K562 (cell line): Measurements from ENCODE around the gene AK2. TPM values are rescaled to one million over a fixed set of nuclear protein-coding genes. Genes with fewer than 3 reads are reported as not detected.
A peak's percentile ranks its signal among the peaks of the same experiment; 100 is the strongest.

Experiments used
- ARID3A ChIP-seq: IDR thresholded peaks from 2 replicates; pipeline ENCODE4 v1.6.1; 2012; ENCODE audit warnings: low read depth, low read length, improper control_type of control experiment, borderline replicate concordance
- CAMTA2 ChIP-seq: fragments of 250-450 bp; sonication (Bioruptor Pico); conservative IDR thresholded peaks from 2 replicates; pipeline ENCODE4 v1.5.1; 2022
- GMEB1 ChIP-seq: fragments of 250-450 bp; sonication (Bioruptor Pico); IDR thresholded peaks from 2 replicates; pipeline ENCODE4 v1.4.0; 2020; ENCODE audit warnings: mild to moderate bottlenecking
- HBP1 ChIP-seq: fragments of 450-650 bp; formaldehyde crosslinking; IDR thresholded peaks from 2 replicates; pipeline ENCODE4 v1.4.0; 2022; ENCODE audit warnings: missing genetic modification characterization
- JUN ChIP-seq, 2 experiments: sonication (generic) in 1 of 2; formaldehyde crosslinking in 1 of 2; IDR thresholded peaks; 2 replicates each; pipeline versions ENCODE4 v1.6.1 to v1.8.0; 2012 to 2022; ENCODE audit warnings: borderline replicate concordance in 2 of 2, mild to moderate bottlenecking in 2 of 2, improper control_type of control experiment in 1 of 2, low read depth in 1 of 2, low read length in 1 of 2, missing genetic modification reagents in 1 of 2
- KDM1A ChIP-seq, 2 experiments: fragments of 450-650 bp; IDR thresholded peaks; 2 replicates each; pipeline ENCODE4 v1.6.1; 2016; ENCODE audit warnings: mild to moderate bottlenecking in 2 of 2
- KLF16 ChIP-seq: IDR thresholded peaks from 2 replicates; pipeline ENCODE4 v1.6.1; 2016; ENCODE audit warnings: antibody characterized with exemption
- PHF21A ChIP-seq: fragments of 450-650 bp; IDR thresholded peaks from 2 replicates; pipeline ENCODE4 v1.6.1; 2017; ENCODE audit warnings: low read depth, borderline replicate concordance
- SP1 ChIP-seq: sonication (generic); formaldehyde crosslinking; IDR thresholded peaks from 2 replicates; pipeline ENCODE4 v1.8.1; 2022; ENCODE audit warnings: mild to moderate bottlenecking, missing genetic modification reagents
- THRAP3 ChIP-seq: fragments of 450-650 bp; IDR thresholded peaks from 2 replicates; pipeline ENCODE4 v1.6.1; 2016; ENCODE audit warnings: mild to moderate bottlenecking, inconsistent platforms, borderline replicate concordance
- ZNF589 ChIP-seq: fragments of 200-800 bp; sonication (Bioruptor generic); IDR thresholded peaks from 2 replicates; pipeline ENCODE4 v1.6.1; 2016; ENCODE audit warnings: low read depth, missing genetic modification characterization, missing compliant biosample characterization
- polyA plus RNA-seq, 8 experiments: library from polyadenylated mRNA; depleted of rRNA in 4 of 8; stranded (reverse) in 5 of 8; unstranded in 3 of 8; fragments of >200 nt; fragmentation: Nextera tagmentation in 2 of 8; fragmentation: Illumina TruSeq in 1 of 8; extraction: Ambion mirVana in 2 of 8; extraction: Trizol in 1 of 8; gene quantifications; 2 replicates each; pipeline versions ENCODE4 v1.2.1 to v1.2.3, GENCODE V29; 2011 to 2014; ENCODE audit warnings: inconsistent platforms in 1 of 8, missing spikeins in 1 of 8
- total RNA-seq, 7 experiments: library from RNA; depleted of rRNA in 6 of 7; stranded (reverse); fragments of >200 nt in 6 of 7; fragmentation: Illumina TruSeq in 2 of 7; extraction: Trizol in 2 of 7; gene quantifications; 2 replicates each; pipeline versions ENCODE4 v1.2.1 to v1.2.3, GENCODE V29; 2011 to 2021; ENCODE audit warnings: low replicate concordance in 1 of 7
- TF ChIP-seq, protein P1 (sequence below): sonication (generic); formaldehyde crosslinking; IDR thresholded peaks from 2 replicates; pipeline ENCODE4 v1.8.1; 2023; ENCODE audit warnings: mild to moderate bottlenecking, missing genetic modification reagents
- TF ChIP-seq, protein P2 (sequence below): fragments of 450-650 bp; formaldehyde crosslinking; IDR thresholded peaks from 2 replicates; pipeline ENCODE4 v1.4.0; 2020; ENCODE audit warnings: mild to moderate bottlenecking, moderate library complexity
- TF ChIP-seq, protein P3 (sequence below): fragments of 450-650 bp; formaldehyde crosslinking; IDR thresholded peaks from 2 replicates; pipeline ENCODE4 v1.4.0; 2020; ENCODE audit warnings: mild to moderate bottlenecking
- TF ChIP-seq, protein P4 (sequence below): sonication (generic); formaldehyde crosslinking; IDR thresholded peaks from 2 replicates; pipeline ENCODE4 v1.8.0; 2022; ENCODE audit warnings: missing genetic modification reagents, mild to moderate bottlenecking, moderate library complexity, borderline replicate concordance

Gene AK2
- total and polyA plus RNA-seq, 9 of the 15 experiments (the other 6 are each of a cell fraction or from before 2014, with no cell fraction given): 105 to 1,050 (median 509) TPM

DNA sequence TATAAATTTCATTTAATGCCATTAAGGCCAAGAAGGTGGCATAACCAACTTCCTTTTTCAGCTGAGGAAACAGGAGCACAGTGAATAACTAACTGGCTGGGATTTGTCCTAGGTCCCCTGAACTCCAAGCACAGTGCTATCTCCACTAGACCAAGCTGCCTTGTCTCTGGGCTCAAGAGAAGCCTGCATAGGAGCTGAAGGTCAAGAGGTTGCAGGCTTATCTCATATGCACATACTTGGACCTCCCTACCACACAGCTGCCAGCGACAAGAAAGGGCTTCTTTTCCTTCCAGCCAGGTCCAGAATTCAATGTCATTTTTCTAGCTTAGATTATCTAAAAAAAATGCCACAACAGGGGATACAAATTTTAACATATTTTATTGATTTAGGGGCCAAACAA lies 27.1 kb downstream of the AK2 start (continued):
- TF ChIP-seq, protein P1, sequence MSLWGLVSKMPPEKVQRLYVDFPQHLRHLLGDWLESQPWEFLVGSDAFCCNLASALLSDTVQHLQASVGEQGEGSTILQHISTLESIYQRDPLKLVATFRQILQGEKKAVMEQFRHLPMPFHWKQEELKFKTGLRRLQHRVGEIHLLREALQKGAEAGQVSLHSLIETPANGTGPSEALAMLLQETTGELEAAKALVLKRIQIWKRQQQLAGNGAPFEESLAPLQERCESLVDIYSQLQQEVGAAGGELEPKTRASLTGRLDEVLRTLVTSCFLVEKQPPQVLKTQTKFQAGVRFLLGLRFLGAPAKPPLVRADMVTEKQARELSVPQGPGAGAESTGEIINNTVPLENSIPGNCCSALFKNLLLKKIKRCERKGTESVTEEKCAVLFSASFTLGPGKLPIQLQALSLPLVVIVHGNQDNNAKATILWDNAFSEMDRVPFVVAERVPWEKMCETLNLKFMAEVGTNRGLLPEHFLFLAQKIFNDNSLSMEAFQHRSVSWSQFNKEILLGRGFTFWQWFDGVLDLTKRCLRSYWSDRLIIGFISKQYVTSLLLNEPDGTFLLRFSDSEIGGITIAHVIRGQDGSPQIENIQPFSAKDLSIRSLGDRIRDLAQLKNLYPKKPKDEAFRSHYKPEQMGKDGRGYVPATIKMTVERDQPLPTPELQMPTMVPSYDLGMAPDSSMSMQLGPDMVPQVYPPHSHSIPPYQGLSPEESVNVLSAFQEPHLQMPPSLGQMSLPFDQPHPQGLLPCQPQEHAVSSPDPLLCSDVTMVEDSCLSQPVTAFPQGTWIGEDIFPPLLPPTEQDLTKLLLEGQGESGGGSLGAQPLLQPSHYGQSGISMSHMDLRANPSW (CRISPR knock-in tag): no peak
- TF ChIP-seq JUN (IDR thresholded peaks at IDR 0.05; ENCODE audit: borderline replicate concordance, low read depth, low read length): 0 out of 2 replicates have a peak, but pooled peaks have one; percentile 9
- no peak for TF ChIP-seq JUN (CRISPR knock-in tag; IDR thresholded peaks at IDR 0.05; ENCODE audit: borderline replicate concordance)
- TF ChIP-seq ARID3A: peak; percentile 59; the same call in 1 of the 2 replicates
- peak; percentile 92 for TF ChIP-seq KLF16
- no peak for TF ChIP-seq GMEB1 (CRISPR knock-in tag)
- TF ChIP-seq THRAP3: no peak
- TF ChIP-seq HBP1 (CRISPR knock-in tag): 0 out of 2 replicates have a peak, but pooled peaks have one; percentile 45
- TF ChIP-seq KDM1A (IDR thresholded peaks at IDR 0.05): peak; percentile 96
- TF ChIP-seq, protein P2, sequence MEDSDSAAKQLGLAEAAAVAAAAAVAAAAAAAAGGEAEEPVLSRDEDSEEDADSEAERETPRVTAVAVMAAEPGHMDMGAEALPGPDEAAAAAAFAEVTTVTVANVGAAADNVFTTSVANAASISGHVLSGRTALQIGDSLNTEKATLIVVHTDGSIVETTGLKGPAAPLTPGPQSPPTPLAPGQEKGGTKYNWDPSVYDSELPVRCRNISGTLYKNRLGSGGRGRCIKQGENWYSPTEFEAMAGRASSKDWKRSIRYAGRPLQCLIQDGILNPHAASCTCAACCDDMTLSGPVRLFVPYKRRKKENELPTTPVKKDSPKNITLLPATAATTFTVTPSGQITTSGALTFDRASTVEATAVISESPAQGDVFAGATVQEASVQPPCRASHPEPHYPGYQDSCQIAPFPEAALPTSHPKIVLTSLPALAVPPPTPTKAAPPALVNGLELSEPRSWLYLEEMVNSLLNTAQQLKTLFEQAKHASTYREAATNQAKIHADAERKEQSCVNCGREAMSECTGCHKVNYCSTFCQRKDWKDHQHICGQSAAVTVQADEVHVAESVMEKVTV: no peak
- TF ChIP-seq CAMTA2: no peak
- peak; percentile 52; the same call in 1 of the 2 replicates for TF ChIP-seq PHF21A
- peak; percentile 56; the same call in 1 of the 2 replicates for TF ChIP-seq SP1 (CRISPR knock-in tag)
- peak; percentile 91 for TF ChIP-seq ZNF589 (CRISPR knock-in tag)
- TF ChIP-seq, protein P3, sequence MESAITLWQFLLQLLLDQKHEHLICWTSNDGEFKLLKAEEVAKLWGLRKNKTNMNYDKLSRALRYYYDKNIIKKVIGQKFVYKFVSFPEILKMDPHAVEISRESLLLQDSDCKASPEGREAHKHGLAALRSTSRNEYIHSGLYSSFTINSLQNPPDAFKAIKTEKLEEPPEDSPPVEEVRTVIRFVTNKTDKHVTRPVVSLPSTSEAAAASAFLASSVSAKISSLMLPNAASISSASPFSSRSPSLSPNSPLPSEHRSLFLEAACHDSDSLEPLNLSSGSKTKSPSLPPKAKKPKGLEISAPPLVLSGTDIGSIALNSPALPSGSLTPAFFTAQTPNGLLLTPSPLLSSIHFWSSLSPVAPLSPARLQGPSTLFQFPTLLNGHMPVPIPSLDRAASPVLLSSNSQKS (CRISPR knock-in tag): no peak
- TF ChIP-seq, protein P4, sequence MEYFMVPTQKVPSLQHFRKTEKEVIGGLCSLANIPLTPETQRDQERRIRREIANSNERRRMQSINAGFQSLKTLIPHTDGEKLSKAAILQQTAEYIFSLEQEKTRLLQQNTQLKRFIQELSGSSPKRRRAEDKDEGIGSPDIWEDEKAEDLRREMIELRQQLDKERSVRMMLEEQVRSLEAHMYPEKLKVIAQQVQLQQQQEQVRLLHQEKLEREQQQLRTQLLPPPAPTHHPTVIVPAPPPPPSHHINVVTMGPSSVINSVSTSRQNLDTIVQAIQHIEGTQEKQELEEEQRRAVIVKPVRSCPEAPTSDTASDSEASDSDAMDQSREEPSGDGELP (CRISPR knock-in tag): peak; percentile 84
